Mesenchymal stem cell (in vitro differentiated cells and primary cell): Measurements from ENCODE around the gene DIP2C.

Experiments used
- DNase-seq: peaks from one replicate; pipeline ENCODE4 v3.0.0-alpha.2; 2013
- H2AFZ ChIP-seq: one replicate; pipeline ENCODE4 v1.6.1; 2013; ENCODE audit warnings: low read depth, mild to moderate bottlenecking, control low read depth, inconsistent platforms, low read length, moderate library complexity
- H2AK5ac ChIP-seq: 2 replicates; pipeline ENCODE4 v1.6.1; 2013; ENCODE audit warnings: low read length, moderate library complexity, mild to moderate bottlenecking, inconsistent platforms; ENCODE audit not compliant: severe bottlenecking
- H2BK120ac ChIP-seq: one replicate; pipeline ENCODE4 v1.6.1; 2013; ENCODE audit warnings: low read depth, mild to moderate bottlenecking, inconsistent platforms, low read length, moderate library complexity
- H2BK12ac ChIP-seq, 2 experiments: one replicate each; pipeline ENCODE4 v1.6.1; 2013; ENCODE audit warnings: inconsistent platforms in 2 of 2, low read length in 2 of 2, mild to moderate bottlenecking in 2 of 2, moderate library complexity in 2 of 2, control low read depth in 1 of 2
- H2BK15ac ChIP-seq: one replicate; pipeline ENCODE4 v1.6.1; 2013; ENCODE audit warnings: mild to moderate bottlenecking, low read depth, inconsistent platforms; ENCODE audit not compliant: poor library complexity, severe bottlenecking
- H2BK5ac ChIP-seq: 2 replicates; pipeline ENCODE4 v1.6.1; 2013; ENCODE audit warnings: low read depth, mild to moderate bottlenecking, low read length, control low read depth, inconsistent platforms; ENCODE audit not compliant: poor library complexity, severe bottlenecking
- H3K14ac ChIP-seq, 2 experiments: one replicate each; pipeline ENCODE4 v1.6.1; 2013; ENCODE audit warnings: inconsistent platforms in 2 of 2, low read length in 2 of 2, control low read depth in 1 of 2, mild to moderate bottlenecking in 1 of 2, moderate library complexity in 1 of 2
- H3K18ac ChIP-seq, 2 experiments: one replicate each; pipeline ENCODE4 v1.6.1; 2013; ENCODE audit warnings: inconsistent platforms in 2 of 2, low read length in 2 of 2, control low read depth in 1 of 2, low read depth in 1 of 2, mild to moderate bottlenecking in 1 of 2
- H3K23ac ChIP-seq, 2 experiments: one replicate each; pipeline ENCODE4 v1.6.1; 2013; ENCODE audit warnings: inconsistent platforms in 2 of 2, low read length in 2 of 2, mild to moderate bottlenecking in 2 of 2, moderate library complexity in 2 of 2, control low read depth in 1 of 2
- H3K27ac ChIP-seq: 2 replicates; pipeline ENCODE4 v1.5.1; 2013; ENCODE audit warnings: mild to moderate bottlenecking, moderate library complexity, low read length, control low read depth, inconsistent platforms; ENCODE audit not compliant: poor library complexity, severe bottlenecking
- H3K27me3 ChIP-seq, 2 experiments: 2 replicates each; pipeline versions ENCODE4 v1.6.1 to v1.7.0; 2013; ENCODE audit warnings: low read length in 2 of 2, mild to moderate bottlenecking in 2 of 2, moderate library complexity in 2 of 2, control low read depth in 1 of 2, inconsistent platforms in 1 of 2; ENCODE audit not compliant: control insufficient read depth in 1 of 2, insufficient read depth in 1 of 2
- H3K36me3 ChIP-seq, 2 experiments: 2 replicates each; pipeline versions ENCODE4 v1.6.1 to v1.7.0; 2013; ENCODE audit warnings: low read length in 2 of 2, control low read depth in 1 of 2, inconsistent platforms in 1 of 2, low read depth in 1 of 2, mild to moderate bottlenecking in 1 of 2; ENCODE audit not compliant: insufficient read depth in 2 of 2, control insufficient read depth in 1 of 2
- H3K4ac ChIP-seq, 2 experiments: one replicate each; pipeline ENCODE4 v1.6.1; 2013; ENCODE audit warnings: inconsistent platforms in 2 of 2, low read length in 2 of 2, mild to moderate bottlenecking in 2 of 2, moderate library complexity in 2 of 2, control low read depth in 1 of 2, low read depth in 1 of 2
- H3K4me1 ChIP-seq: 2 replicates; pipeline ENCODE4 v1.6.1; 2013; ENCODE audit warnings: low read depth, low read length, control low read depth; ENCODE audit not compliant: control insufficient read depth, insufficient read depth
- H3K4me2 ChIP-seq: 2 replicates; pipeline ENCODE4 v1.6.1; 2013; ENCODE audit warnings: low read length, mild to moderate bottlenecking, inconsistent platforms; ENCODE audit not compliant: poor library complexity, severe bottlenecking
- H3K4me3 ChIP-seq, 2 experiments: 2 replicates each; pipeline versions ENCODE4 v1.5.1 to v1.7.0; 2013; ENCODE audit warnings: low read length in 2 of 2, mild to moderate bottlenecking in 2 of 2, control low read depth in 1 of 2, low read depth in 1 of 2; ENCODE audit not compliant: insufficient read depth in 1 of 2
- H3K79me1 ChIP-seq: replicated peaks from 2 replicates; pipeline ENCODE4 v1.6.1; 2013; ENCODE audit warnings: mild to moderate bottlenecking, control low read depth, low read length, inconsistent platforms; ENCODE audit not compliant: poor library complexity, severe bottlenecking
- H3K9ac ChIP-seq: 2 replicates; pipeline ENCODE4 v1.7.0; 2013; ENCODE audit warnings: mild to moderate bottlenecking, low read length, moderate library complexity
- H3K9me3 ChIP-seq: 2 replicates; pipeline ENCODE4 v1.7.0; 2013; ENCODE audit warnings: mild to moderate bottlenecking, low read length; ENCODE audit not compliant: control insufficient read depth
- H4K8ac ChIP-seq: one replicate; pipeline ENCODE4 v1.6.1; 2013; ENCODE audit warnings: inconsistent platforms, mild to moderate bottlenecking, low read length, moderate library complexity
- H4K91ac ChIP-seq: one replicate; pipeline ENCODE4 v1.6.1; 2013; ENCODE audit warnings: mild to moderate bottlenecking, low read length, inconsistent platforms
- WGBS: methylation state at CpG from one replicate; pipeline ENCODE4 v1.1.7; 2013; ENCODE audit warnings: mixed read lengths; 5-methylcytosine and 5-hydroxymethylcytosine counted together

DIP2C gene

DNA sequence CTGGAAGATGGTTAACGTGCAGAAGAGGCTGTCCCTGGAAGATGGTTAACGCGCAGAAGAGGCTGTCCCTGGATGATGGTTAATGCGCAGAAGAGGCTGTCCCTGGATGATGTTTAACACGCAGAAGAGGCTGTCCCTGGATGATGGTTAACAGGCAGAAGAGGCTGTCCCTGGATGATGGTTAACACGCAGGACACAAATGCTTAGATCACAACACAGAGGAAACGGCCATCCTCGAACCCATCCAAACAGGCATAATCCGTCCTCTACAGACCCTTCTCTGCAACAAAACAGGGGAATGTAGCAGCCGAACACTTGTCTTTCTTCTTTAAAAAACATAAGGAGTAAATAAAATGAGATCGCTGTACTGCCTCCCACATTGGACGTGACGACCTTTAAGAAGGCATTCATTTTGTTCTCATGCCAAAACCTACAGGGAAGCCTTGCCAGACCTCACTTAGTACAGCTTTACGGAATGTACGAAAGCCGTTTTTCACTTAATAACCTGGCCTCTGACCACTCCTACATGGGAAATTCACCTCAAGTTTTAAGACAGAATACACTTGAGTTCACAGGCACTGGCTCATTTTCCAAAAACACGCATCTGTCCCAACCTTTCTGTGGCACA, 309.0 kb downstream of the DIP2C start:
- Histone ChIP-seq H2AFZ (no peak overlapping the region), H3K4me2 (no peak overlapping the region), H3K9ac (no peak overlapping the region), H4K8ac (no peak overlapping the region), H2BK120ac (no peak overlapping the region), H2BK15ac (no peak overlapping the region), H2BK12ac (no peak overlapping the region), H3K27me3 (no peaks in the 10 kb centered on the region), H3K27ac (no peak overlapping the region), H3K14ac (no peak overlapping the region), H3K18ac (no peak overlapping the region), H4K91ac (no peak overlapping the region), H3K23ac (no peak overlapping the region), H3K36me3 (peaks cover 49 to 88% of the 10 kb centered on the region in 2 experiments), H3K79me1 (peaks cover 8% of the 10 kb centered on the region), H3K4me1 (no peaks in the 10 kb centered on the region), H2AK5ac (no peak overlapping the region), H3K9me3 (no peaks in the 10 kb centered on the region), H2BK5ac (no peak overlapping the region), H3K4me3 (no peak overlapping the region), H3K4ac (no peak overlapping the region)
- no peak for DNase-seq
- WGBS, result 94% methylated on average over 16 of the region's 17 CpGs

DNA sequence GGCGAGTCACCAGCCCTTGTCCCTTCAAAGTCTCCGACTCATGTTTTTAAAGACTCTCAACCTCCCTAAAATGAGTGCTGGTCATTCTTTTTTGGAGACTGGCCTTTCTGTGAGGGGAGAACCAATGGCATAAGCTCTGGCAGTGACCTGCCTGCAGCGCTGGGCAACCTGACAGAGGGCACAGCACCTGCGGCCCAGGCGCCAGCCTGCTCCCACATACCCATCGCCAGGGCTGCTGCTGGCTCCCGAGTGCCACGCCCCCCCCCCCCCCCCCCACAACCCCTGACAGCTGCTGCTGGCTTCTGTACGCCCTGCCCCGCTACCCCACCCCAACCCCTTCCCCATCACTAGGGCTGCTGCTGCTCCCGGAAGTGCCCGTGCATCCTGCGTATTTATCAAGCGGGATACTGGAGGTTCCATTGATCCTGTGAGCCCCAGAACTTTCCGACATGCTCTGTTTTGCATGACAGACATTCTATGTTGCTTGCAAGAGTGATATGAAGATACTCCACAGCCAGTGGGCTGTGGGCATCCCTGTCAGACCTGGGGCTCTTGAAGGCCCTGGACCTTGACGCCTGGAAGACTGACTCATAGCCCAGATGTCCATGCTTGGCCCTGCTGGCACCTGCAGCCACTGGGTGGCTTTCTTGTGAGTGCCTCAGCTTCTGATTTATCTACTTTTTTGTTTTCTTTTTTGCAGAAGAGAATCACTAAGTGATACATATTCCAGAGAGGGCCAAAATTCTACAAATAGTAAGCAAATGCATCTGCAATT, 310.4 kb downstream of the DIP2C start:
- no peak overlapping the region for H3K9ac ChIP-seq
- H3K4ac ChIP-seq, result no peak overlapping the region
- no peaks in the 10 kb centered on the region for H3K27me3 ChIP-seq
- no peak overlapping the region for H3K27ac ChIP-seq
- H2AK5ac ChIP-seq, result no peak overlapping the region
- no peak overlapping the region for H3K18ac ChIP-seq
- DNase-seq, result no peak
- no peak overlapping the region for H2AFZ ChIP-seq
- peaks cover 43 to 88% of the 10 kb centered on the region in 2 experiments for H3K36me3 ChIP-seq
- no peak overlapping the region for H4K8ac ChIP-seq
- peaks cover 12% of the 10 kb centered on the region for H3K79me1 ChIP-seq
- H3K23ac ChIP-seq, result no peak overlapping the region
- no peak overlapping the region for H4K91ac ChIP-seq
- H3K14ac ChIP-seq, result no peak overlapping the region
- no peak overlapping the region for H2BK15ac ChIP-seq
- H2BK12ac ChIP-seq, result no peak overlapping the region
- no peak overlapping the region for H3K4me2 ChIP-seq
- H2BK120ac ChIP-seq, result no peak overlapping the region
- H3K4me3 ChIP-seq, result no peak overlapping the region
- H2BK5ac ChIP-seq, result no peak overlapping the region
- 98% methylated on average over 14 of the region's 16 CpGs for WGBS
- peaks cover 3% of the 10 kb centered on the region for H3K4me1 ChIP-seq
- H3K9me3 ChIP-seq, result no peaks in the 10 kb centered on the region

DNA sequence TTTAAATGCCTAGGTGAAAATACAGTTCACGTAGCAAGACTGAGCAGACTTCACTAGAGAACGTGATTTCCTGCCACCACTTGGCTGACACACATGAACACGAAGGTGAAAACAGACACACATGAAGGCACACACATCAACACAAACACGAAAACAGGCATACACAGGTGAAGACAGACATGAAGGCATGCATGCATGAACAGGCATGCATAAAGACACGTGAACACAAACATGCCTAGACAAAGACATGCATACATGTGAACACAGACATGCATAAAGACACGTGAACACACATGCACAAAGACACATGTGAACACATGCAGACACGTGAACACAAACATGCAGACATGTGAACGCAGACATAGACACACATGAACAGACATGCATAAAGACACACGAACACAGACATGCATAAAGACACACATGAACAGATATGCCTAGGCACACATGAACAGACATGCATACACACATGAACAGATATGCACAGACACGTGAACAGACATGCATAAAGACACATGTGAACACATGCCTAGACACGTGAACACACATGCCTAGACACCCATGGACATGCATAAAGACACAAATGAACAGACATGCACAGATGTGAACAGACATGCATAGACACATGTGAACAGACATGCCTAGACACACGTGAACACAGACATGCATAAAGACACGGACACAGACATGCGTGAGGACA, 311.1 kb downstream of the DIP2C start:
- Histone ChIP-seq H4K91ac (no peak overlapping the region), H3K14ac (no peak overlapping the region), H3K27ac (no peak overlapping the region), H2AK5ac (no peak overlapping the region), H2AFZ (no peak overlapping the region), H3K4ac (no peak overlapping the region), H2BK15ac (no peak overlapping the region), H3K4me3 (no peak overlapping the region), H3K9me3 (no peaks in the 10 kb centered on the region), H3K79me1 (peaks cover 12% of the 10 kb centered on the region), H3K9ac (no peak overlapping the region), H3K23ac (no peak overlapping the region), H3K4me2 (no peak overlapping the region), H2BK12ac (no peak overlapping the region), H2BK120ac (no peak overlapping the region), H3K18ac (no peak overlapping the region), H3K27me3 (no peaks in the 10 kb centered on the region), H2BK5ac (no peak overlapping the region), H4K8ac (no peak overlapping the region), H3K4me1 (peaks cover 3% of the 10 kb centered on the region), H3K36me3 (peaks cover 40 to 81% of the 10 kb centered on the region in 2 experiments)
- no peak for DNase-seq
- WGBS, result 97% methylated on average over 14 of the region's 14 CpGs

DNA sequence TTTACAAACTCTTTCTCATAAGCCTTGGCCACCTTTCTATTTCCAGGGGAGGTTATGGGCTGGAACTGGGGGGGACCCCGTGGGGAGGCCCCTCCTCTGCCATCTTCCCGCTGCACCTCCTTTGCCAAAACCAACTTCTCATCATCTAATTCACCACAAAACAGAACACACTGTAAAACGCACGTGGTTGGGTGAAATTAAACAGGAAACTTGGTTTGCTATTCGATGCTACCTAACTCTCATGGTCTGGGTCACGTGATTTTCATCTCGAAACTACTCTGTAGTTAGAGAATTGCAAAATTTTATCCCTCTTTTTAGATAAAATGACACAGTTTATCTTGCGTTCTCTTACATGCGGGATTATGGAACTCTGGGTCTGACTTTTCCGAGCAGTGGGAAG, 312.2 kb downstream of the DIP2C start:
- H2BK120ac ChIP-seq, result no peak overlapping the region

More for the DNA sequence above, 312.2 kb downstream of the DIP2C start:
- Histone ChIP-seq H2AFZ (no peak overlapping the region), H3K27ac (no peak overlapping the region), H3K4me1 (peaks cover 9% of the 10 kb centered on the region), H4K91ac (no peak overlapping the region), H3K4ac (no peak overlapping the region), H4K8ac (no peak overlapping the region), H2AK5ac (no peak overlapping the region), H3K23ac (no peak overlapping the region), H3K79me1 (peaks cover 13% of the 10 kb centered on the region), H3K27me3 (no peaks in the 10 kb centered on the region), H3K36me3 (peaks cover 38 to 69% of the 10 kb centered on the region in 2 experiments), H2BK12ac (no peak overlapping the region), H3K9me3 (no peaks in the 10 kb centered on the region), H3K18ac (no peak overlapping the region), H3K14ac (no peak overlapping the region), H3K9ac (no peak overlapping the region), H3K4me3 (no peak overlapping the region), H2BK15ac (no peak overlapping the region), H2BK5ac (no peak overlapping the region), H3K4me2 (no peak overlapping the region)
- 93% methylated on average over 10 of the region's 10 CpGs for WGBS
- no peak for DNase-seq
